GM21529 (cell line): ENCODE measurements around the gene MRPS12.
"Not testable (repeated sequence)": the region's sequence is repeated elsewhere in the genome, so short reads cannot be mapped to it uniquely, and the experiment has no call there.

Source experiments
- ATAC-seq: cut with Tn5 transposase; IDR thresholded peaks from one replicate; pipeline ENCODE4 v1.9.1; 2021; ENCODE audit not compliant: unreplicated experiment

MRPS12 gene

DNA sequence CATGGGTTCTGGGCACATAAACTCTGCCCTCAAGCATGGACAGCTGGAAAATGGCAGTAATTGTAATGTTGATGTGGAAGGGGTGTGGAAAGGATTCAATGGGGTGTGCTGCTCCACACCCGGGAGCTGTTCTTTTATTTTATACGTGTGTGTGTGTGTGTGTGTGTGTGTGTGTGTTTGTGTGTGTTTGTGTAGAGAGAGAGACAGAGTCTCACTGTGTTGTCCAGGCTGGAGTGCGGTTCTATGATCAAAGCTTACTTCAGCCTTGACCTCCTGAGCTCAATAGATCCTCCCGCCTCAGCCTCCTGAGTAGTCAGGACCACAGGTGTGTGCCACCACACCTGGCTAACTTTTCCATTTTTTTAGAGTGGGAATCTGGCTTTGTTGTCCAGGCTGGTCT, 2.8 kb downstream of the MRPS12 start:
- ATAC-seq: no peak

GRCh38 chr19:38939957-38940356, 9.2 kb downstream of the MRPS12 start:
- ATAC-seq: no peak

DNA sequence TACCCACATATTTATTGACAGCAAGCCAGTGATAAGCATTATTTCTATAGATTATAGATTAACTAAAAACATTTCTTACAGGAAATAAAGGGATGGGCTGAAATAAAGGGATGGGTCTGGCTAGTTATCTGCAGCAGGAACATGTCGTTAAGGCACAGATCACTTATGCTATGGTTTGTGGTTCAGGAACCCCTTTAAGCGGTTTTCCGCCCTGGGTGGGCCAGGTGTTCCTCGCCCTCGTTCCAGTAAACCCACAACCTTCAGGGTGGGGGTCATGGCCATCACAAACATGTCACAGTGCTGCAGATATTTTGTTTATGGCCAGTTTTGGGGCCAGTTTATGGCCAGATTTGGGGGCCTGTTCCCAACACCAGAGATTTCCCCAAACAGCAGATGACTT, 10.7 kb downstream of the MRPS12 start:
- not testable (repeated sequence) for ATAC-seq

GRCh38 chr19:38941979-38942378, 11.2 kb downstream of the MRPS12 start:
- ATAC-seq: no peak

- ATAC-seq: no peak
These were observed 11.9 kb downstream of the MRPS12 start for GRCh38 chr19:38942471-38943181.

GRCh38 chr19:38944981-38945506, 14.3 kb downstream of the MRPS12 start:
- no peak for ATAC-seq

- no peak for ATAC-seq
These were observed 15.0 kb downstream of the MRPS12 start for GRCh38 chr19:38945562-38946228.

GRCh38 chr19:38946229-38947010, 15.7 kb downstream of the MRPS12 start:
- no peak for ATAC-seq

GRCh38 chr19:38949580-38950367, 19.0 kb downstream of the MRPS12 start:
- no peak for ATAC-seq

- no peak for ATAC-seq
These were observed 20.4 kb downstream of the MRPS12 start for GRCh38 chr19:38951187-38951586.

GRCh38 chr19:38952395-38953165, 21.8 kb downstream of the MRPS12 start:
- no peak for ATAC-seq

DNA sequence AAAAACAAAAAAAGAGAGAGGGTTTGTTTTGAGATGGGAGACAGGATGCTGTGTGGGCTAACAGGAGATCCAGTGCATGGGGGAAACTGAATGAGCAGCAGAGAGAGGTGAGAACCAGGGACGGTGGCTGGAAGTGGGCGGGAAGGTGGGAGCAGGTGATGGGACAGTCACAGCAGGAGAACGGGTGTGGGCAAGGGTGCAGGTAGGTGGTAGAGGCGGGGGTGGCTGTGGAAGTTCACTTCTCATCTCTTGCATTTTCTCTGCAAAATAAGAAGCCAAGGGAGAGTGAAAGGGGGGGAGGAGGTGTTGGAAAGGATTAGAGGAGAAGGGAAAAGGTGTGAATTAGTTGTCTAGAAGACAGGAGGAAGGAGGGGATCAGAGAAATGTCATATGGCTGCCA, 22.9 kb downstream of the MRPS12 start:
- no peak for ATAC-seq

- ATAC-seq: no peak
These were observed 25.5 kb downstream of the MRPS12 start for GRCh38 chr19:38956264-38956663.

GRCh38 chr19:38958301-38958700, 27.6 kb downstream of the MRPS12 start:
- no peak for ATAC-seq

- ATAC-seq: no peak
These were observed 28.9 kb downstream of the MRPS12 start for GRCh38 chr19:38959618-38960017.

GRCh38 chr19:38964738-38965137, 34.0 kb downstream of the MRPS12 start:
- no peak for ATAC-seq

DNA sequence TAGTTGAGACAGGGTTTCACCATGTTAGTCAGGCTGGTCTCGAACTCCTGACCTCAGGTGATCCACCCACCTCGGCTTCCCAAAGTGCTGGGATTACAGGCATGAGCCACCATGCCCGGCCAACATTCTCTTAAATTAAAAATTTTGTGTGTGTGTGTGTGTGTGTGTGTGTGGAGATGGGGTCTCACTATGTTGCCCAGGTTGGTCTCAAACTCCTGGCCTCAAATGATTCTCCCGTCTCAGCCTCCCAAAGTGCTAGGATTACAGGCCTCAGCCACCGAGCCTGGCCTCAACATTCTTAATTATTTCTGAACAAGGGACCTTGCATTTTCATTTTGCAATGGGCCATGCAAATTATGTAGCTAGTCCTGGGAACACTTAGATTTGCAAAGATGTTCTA, 35.4 kb downstream of the MRPS12 start:
- ATAC-seq: not testable (repeated sequence)

DNA sequence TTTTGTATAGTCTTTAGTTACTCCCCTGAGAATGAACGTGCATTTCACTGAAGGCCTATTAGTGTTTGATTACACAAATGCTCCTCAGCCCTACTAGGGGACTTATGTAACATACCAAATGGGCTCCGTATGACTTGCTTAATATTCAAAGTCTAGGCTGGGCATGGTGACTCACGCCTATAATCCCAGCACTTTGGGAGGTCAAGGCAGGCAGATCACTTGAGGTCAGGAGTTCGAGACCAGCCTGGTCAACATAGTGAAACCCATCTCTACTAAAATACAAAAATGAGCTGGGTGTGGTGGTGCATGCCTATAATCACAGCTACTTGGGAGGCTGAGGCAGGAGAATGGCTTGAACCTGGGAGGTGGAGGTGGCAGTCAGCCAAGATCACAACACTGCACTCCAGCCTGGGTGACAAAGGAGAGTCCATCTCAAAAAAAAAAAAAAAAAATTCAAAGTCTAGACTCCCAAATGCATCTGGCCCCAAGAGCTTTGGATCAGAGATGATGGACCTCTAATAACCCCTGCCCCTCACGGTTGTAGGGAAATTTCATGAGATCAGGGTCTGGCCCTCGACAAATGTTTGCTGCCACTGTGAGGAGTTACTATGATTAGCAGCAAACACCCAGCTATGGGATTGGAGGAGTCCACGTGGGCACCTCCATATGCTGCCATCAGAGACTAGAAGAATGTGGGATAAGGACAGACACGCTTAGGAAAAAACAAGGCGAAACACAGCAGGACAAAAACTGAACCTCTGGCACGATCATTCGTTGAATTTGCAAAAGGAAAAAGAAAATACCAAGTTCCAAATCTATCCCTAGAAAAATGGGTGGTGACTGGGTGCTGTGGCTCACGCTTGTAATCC, 40.2 kb downstream of the MRPS12 start:
- ATAC-seq: no peak

DNA sequence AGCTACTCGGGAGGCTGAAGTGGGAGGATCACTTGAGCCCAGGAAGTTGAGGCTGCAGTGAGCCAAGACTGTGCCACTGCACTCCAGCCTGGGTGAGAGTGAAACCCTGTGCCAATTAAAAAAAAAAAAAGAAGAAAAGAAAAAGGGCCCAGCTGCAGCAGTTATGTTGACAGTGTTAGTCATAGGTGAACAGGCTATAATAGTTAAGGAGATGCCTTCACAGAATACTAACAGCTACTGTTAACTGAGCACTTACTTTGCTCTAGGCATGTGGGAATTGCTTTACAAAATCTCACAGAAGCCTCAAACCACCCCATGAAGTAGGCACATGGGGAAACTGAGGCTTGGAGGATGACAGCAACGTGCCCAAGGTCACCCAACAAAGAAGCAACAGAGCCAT, 40.9 kb downstream of the MRPS12 start:
- ATAC-seq: no peak
